ENCODE measurements around the gene ADGRG6.
"Not testable (repeated sequence)": the region's sequence is repeated elsewhere in the genome, so short reads cannot be mapped to it uniquely, and the experiment has no call there.

Gene ADGRG6

DNA sequence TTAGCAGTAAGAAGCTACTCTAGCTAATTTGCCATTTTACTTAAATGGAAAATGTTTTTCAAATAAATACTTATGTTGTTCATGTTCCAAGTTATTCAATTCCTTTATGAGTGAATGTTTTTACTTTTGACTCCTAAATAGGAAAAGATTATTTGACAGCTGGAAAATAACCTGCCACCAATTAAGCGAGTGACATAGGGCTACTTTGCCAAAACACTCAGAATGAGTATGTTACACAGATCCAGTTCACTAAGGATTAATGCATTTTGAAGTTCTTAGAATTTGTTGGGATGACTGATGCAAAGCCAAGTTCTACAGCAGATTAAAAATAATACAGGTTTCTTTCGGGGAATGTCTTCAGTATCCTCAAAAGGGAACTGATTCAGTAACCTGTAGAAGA lies 144.4 kb downstream of the ADGRG6 start:
- no peak for DNase-seq (ENCODE audit: low read depth)

DNA sequence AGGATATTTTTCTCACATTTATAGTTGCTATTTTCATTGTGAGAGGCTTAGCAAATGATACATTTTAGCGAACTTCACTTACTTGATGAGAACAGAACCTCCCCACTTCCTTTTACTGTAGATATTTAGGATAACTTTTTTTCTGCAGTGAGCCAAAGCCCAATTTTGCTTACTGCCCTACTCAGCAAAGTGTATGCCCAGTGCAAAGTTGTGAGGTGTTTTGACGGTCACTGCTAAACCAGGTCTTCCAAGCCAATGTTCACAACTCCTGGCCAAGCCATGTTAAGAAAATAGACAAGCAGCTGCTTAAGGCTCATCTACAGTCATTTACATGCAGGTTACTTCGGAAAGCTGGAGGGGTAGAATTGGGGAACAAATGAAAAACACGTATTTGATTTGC lies 144.8 kb downstream of the ADGRG6 start:
- no peak for DNase-seq (ENCODE audit: low read depth)

DNA sequence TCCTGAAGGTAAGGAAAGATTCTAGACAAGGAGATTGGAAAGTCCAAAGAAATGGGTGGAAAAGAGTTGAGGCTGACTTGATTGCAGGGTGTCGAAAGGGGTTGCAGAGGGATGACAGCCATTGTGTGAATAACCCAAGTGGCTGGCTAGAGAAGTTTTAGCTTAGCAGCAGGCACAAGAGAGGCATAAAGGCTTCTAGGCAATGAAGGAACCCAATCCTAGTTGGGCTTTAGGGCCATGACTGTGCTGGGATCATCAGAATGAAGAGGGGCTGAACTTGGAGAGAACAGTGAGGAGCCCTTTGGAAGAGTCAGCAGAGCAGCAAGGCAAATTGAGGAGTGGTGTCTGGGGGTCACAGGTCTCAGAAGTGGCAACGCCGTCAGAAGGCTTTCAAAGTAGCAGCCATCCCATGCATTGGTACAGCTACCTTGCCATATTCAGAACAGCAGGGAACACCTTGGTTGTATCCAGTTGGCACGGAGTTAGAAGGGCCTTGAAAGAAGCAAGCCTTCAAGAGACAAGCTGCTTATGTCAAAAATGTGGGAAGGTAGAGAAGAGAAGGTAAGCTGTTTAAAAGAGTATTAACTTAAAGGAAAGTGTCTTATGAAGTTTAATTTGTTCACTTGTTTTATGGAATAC lies 146.4 kb downstream of the ADGRG6 start:
- DNase-seq (ENCODE audit: low read depth) = no peak

DNA sequence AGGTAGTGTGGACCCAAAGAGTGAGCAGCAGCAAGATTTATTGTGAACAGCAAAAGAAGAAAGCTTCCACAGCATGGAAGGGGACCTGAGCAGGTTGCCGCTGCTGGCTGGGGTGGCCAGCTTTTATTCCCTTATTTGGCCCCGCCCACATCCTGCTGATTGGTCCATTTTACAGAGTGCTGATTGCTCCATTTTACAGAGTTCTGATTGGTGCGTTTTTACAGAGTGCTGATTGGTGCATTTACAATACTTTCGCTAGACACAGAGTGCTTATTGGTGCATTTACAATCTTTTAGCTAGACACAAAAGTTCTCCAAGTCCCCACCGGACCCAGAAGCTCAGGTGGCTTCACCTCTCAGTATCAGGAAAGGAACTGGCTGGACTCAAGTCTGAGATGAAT lies 149.0 kb downstream of the ADGRG6 start:
- not testable (repeated sequence) for DNase-seq (ENCODE audit: low read depth)

DNA sequence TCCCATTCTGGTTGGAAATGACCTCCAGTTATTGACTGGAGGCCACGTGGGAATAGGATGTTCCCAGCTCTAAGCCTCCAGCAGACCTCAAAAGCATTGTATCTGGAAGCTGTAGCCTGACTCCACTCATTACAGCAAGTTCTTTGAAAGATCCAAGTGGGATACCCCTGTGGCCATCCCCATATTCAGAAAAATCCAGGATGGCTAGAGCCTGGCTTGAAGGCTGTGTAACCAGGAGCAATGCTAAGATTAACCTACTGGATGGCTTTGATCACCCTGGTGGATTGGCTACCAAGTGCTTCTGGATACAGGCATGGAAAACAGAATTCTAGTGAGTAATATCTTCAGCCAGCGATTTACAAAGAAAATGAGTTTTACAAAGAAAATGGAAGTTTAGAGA lies 151.2 kb downstream of the ADGRG6 start:
- no peak for DNase-seq (ENCODE audit: low read depth)

DNA sequence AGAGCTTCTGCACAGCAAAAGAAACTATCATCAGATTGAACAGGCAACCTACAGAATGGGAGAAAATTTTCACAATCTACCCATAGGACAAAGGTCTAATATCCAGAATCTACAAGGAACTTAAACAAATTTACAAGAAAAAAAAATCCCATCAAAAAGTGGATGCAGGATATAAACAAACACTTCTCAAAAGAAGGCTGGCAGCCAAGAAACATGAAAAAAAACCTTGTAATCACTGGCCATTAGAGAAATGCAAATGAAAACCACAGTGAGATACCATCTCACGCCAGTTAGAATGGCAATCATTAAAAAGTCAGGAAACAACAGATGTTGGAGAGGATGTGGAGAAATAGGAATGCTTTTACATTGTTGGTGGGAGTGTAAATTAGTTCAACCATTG lies 152.4 kb downstream of the ADGRG6 start:
- DNase-seq (ENCODE audit: low read depth) = not testable (repeated sequence)

DNA sequence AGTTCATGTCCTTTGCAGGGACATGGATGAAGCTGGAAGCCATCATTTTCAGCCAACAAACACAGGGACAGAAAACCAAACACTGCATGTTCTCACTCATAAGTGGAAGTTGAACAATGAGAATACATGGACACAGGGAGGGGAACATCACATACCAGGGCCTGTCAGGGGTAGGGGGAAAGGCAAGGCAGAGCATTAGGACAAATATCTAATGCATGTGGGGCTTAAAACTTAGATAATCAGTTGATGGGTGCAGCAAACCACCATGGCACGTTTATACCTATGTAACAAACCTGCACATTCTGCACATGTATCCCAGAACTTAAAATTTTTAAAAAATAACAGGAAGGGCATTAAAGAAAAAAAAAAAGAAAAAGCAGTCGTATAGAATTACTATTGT lies 153.0 kb downstream of the ADGRG6 start:
- not testable (repeated sequence) for DNase-seq (ENCODE audit: low read depth)

DNA sequence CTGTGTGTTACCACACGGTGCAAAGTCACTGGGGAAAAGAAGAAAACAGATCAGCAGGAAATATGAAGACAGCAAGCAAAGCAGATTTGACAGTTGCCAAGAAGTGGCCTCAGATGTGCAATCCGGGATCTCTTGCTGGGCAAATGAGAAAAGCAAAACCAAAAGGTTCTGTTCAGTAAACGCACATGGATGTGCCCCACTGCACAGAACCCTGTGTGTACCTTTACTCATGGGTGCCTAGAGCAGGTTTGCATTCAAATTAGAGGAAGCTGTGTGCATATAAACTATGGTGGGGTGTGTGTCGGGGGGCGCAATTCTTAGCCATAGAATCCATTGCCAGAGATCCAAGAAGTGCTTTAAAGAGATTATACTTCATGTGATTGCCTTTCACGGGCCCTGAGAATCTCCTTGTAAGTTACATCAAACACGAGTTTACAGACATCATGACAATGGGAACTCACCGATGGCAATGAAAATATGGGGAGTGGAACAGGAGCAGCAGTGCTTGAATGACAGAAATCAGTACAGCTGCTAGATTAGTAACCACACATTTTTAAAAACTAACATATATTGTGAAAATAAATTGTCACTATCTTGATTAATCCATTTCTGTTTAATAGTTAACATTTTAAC lies 154.3 kb downstream of the ADGRG6 start:
- DNase-seq (ENCODE audit: low read depth) = no peak

DNA sequence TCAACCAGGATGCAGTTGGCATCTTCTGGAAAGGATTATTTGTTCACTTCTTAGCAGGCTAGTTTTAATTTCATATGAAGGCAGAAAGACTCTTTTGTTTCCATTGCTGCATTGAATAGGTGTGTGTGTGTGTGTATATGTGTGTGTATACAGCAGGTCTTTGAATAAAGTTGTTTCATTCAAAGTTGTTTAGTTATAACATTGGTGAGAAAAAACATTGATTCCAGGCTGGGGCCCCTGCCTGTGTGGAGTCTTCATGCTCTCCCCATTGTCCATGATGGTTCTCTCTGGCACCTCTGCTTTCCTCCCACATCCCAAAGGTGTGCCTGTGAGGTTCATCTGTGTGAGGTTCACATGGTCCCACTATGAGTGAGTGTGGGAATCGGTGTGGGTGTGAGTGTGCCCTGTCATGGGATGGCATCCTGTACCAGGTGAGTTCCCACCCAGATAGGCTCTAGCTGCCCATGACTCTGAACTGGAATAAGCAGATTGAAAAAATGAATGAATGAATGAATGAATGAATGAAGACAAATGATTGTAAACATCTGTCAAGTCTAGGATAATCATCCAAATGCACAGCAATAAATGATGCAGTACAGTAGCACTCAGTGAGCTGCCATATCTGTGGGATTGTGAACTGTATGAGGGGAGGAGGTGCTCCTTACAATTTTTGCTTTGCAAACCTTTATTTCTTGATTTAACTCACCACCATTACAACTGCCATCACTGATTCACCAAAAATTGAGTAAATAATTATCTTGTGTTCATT lies 156.0 kb downstream of the ADGRG6 start:
- DNase-seq (ENCODE audit: low read depth) = no peak

DNA sequence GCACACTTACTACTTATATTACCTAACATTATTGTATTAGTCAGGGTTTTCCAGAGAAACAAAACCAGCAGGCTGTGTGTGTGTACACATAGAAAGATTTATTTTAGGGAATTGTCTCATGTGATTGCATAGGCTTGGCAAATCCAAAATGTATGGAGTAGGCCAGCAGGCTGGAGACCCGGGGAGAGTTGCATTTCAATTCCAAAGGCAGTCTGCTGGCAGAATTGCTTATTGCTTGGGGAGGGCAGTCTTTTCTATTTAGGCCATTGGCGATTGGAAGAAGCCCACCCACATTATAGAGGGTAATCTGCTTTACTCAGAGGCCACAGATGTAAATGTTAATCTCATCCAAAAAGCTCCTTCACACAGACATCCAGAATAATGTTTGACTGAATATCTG lies 157.0 kb downstream of the ADGRG6 start:
- DNase-seq (ENCODE audit: low read depth) = no peak

DNA sequence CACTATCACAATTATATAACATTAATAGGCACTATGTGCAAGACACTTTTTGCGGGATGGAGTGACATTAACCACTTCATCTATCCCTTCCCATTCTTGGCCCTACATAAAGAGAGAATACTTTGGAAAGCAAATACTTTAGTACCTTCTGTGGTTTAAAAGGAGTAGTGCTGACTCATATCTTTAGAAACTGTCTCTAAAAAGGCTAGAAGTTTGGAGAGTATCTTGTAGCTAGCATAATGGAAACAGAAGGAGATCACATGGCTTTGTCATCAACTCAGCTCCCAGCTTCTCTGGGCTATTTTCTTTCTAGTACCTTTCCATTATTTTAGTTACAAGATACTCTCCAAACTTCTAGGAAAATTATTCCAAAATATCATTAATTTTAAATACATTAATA lies 157.5 kb downstream of the ADGRG6 start:
- no peak for DNase-seq (ENCODE audit: low read depth)

DNA sequence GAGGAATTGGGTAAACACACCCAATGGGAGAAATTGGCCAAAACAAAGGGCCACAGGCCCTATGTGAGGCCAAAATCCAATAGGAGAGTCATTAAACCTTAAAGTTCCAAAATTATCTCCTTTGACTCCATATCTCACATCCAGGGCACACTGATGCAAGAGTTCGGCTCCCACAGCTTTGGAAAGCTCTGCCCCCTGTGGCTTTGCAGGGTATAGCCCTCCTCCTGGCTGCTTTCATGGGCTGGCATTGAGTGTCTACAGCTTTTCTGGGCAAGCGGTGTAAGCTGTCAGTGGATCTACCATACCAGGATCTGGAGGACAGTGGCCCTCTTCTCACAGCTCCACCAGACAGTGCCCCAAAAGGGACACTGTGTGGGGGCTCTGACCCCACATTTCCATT lies 160.5 kb downstream of the ADGRG6 start:
- DNase-seq (ENCODE audit: low read depth) = no peak

DNA sequence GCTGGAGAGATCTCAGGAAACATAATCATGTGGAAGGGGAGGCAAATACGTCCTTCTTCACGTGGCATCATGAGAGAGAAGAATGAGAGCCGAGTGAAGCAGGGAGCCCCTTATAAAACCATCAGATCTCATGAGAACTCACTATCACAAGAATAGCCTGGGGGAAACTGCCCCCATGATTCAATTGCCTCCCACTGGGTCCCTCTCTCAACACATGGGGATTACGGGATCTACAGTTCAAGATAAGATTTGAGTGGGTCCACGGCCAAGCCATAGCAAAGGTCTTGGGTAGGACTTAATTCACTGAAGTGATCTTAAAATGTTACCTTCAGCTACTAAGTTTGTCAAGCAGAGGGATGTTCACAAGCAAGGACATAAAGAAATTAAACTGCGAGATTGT lies 162.2 kb downstream of the ADGRG6 start:
- DNase-seq (ENCODE audit: low read depth) = no peak

DNA sequence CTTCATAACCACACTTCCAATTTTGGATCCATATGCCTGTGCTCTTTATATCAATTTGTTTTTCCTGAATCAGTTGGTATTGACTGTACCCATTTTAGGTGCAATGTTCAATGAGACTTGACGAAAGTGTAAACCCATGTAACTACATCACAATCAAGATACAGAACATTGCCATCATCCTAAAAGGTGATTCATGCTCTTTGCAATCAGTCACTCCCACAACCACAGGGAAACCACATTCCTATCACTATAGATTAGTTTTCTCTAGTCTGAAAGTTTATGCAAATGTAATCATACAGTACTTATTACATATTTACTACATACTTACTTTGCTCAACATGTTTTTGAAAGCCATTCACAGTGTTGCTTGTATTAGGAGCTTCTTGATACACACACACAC lies 167.4 kb downstream of the ADGRG6 start:
- no peak for DNase-seq (ENCODE audit: low read depth)

DNA sequence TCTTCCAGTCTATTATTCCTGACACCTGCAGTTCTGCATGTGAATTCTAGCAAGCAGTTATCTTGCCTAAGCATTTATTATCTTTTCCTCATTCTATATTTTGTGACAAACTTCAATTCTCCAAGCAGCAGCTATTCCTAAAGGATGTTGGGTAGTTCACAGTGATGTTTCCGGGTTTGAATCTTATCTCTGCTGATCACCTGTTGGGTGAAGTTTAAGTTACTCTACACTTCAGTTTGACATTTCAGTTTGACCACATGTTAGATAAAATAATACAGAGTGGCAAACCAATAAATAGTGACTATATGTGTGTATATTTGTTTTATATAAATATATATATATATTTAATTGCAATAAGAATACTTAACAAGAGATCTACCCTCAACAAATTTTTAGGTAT lies 168.6 kb downstream of the ADGRG6 start:
- DNase-seq (ENCODE audit: low read depth) = no peak

DNA sequence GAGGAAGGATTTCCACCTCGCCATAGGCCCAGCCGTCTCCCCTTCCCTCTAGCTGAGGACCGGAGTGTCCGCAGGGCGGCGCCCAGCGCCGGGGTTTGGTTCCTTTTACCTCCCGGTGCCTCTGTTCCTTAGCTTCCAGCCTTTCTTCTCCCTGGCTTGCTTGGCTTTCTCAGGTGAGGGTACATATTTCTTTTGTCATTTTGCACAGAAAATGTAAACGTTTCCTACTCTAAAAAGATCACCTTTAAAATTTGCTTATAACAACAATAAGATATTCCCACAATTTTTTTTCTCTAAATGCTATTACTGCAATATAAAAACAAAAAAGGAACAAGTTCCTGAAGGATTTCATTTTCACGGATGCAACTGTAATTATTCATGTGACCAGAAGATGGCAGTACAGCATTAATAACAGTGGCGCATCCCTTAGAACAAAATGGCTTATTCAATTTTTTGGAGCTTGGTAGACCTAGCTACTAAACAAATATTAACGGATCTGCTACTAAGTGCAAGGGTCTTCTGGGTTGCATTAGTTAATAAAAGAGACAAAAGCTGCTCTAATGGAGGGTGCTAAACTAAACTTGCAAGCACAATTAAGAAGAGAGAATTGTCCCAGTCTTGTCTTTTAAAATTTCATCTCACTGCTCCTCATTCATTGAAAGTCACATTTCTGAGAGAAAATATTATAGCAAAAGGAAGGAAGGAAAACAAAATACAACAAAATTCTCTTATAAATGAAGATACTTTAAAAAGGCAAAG lies 172.9 kb downstream of the ADGRG6 start:
- DNase-seq (ENCODE audit: low read depth) = no peak

DNA sequence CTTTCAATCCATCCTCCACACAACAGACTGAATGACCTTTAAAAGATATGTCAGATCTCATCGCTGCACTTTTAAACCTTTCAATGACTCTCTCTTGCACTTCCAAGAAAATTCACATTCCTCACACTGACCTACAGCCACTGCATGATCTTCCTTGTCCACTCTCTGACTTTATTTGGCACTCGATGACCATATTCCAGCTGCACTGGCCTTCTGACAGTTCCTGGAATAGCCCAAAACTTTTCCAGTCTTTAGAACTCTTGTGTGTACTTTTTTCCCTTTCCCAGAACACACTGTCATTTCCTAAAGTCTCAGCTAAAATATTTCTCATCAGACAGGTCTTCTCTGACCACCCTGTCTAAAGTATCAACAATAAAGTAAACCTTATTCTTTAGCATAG lies 174.6 kb downstream of the ADGRG6 start:
- no peak for DNase-seq (ENCODE audit: low read depth)

DNA sequence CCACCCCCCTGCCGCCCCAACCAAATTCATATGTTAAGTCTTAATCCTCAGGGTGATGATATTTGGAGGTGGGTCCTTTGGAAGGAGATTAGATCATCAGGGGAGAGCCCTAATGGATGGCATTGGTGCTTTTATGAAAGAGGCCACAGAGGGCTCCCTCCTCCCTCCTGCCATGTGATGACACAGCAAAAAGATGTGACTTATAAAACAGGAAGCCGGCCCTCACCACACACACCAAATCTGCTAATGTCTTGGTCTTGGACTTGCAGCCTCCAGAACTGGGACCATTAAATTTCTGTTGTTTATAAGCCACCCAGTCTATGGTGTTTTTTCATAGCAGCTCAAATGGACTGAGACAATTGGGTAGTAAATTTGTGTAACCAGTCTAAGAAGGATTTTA lies 176.3 kb downstream of the ADGRG6 start:
- no peak for DNase-seq (ENCODE audit: low read depth)

DNA sequence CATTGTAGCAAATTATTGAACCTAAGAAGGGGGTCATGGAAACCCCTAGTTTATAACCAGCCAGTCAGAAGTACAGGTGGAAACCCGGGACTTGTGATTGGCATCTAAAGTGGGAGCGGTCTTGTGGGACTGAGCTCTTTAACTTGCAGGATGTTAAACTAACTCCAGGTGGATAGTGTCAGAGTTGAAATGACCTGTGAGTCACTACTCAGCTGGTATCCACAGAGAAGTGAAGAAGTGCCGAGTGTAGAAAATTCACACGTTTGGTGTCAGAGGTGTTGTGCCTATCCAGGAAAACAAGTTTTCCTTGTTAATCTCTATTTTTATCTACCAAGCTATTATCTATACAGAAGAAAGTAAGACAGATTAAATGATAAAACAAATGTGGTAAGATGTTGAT lies 179.7 kb downstream of the ADGRG6 start:
- DNase-seq (ENCODE audit: low read depth) = no peak

DNA sequence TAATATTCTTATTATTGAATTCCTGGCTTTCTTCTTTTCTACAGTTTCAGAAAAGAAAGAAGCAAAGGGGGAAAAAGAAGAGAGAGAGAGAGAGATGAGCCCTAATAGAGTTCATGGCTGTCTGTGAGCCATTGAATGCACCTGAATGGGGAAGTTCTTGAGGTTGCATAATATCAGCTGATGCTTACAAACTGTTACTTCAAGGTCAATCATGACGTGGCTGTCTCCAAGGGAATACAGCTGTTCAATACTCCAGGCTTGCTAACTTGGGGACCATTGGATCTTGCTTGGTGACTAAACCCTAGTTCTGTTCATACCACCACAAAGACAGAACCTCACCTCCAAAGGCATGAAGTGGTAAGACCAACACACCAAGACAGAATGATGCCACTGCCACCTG lies 180.4 kb downstream of the ADGRG6 start:
- DNase-seq (ENCODE audit: low read depth) = no peak

DNA sequence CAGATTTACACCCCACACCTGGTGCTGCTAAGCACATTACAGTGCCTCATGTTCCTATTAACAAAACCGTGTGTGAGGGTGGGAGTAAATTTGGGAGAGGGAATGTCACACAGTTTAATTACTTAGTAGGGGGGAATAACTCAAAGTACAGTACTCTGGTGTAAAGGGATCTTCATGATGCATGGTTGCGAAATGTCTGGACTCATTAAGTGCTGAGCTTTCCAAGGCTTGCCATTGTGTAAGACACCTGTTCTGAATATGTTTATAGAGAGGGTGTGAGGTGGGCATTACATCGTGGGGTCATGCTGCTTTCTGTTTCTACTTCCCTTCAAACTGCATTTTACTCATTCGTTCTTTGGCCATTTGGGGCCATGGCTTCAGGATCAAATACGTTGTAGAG lies 181.2 kb downstream of the ADGRG6 start:
- no peak for DNase-seq (ENCODE audit: low read depth)

DNA sequence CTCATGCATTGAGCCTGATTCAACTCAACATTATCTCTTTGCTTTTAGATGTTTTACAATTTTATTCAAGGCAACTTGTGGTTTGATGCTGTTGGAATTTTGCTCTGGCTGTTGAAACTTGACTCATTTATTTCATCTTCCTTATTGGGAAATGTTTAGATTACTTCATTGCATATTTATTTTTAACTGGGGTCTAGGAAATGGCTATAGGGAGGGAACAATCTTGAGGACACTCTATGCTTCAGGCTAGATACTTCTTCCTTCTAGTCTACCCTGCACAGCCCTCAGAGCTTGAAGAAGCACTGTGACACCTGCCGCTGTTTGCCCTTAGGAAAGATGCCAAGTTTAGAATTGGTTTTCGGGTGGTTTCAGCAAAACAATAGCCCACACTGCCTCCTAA lies 183.4 kb downstream of the ADGRG6 start:
- DNase-seq (ENCODE audit: low read depth) = no peak

Data from stimulated activated CD8-positive, alpha-beta memory T cell treated with anti-CD3 and anti-CD28 coated beads, Interleukin-12 subunit alpha, Interleukin-12 subunit beta, amount 100 ng/mL, for 4 hours (primary cell).